Spleen (tissue), 7 donors: ENCODE results near the gene DVL2.

Source experiments
- POLR2A ChIP-seq, 3 donors: fragments of 450-650 bp; IDR thresholded peaks; one replicate each; pipeline ENCODE4 v1.5.1; 2017; ENCODE audit warnings: antibody characterized with exemption in 3 of 3, mild to moderate bottlenecking in 1 of 3
- POLR2AphosphoS5 ChIP-seq, 3 donors: sonication (generic); formaldehyde crosslinking; IDR thresholded peaks; one replicate each; pipeline ENCODE4 v1.5.1; 2017; ENCODE audit warnings: antibody characterized with exemption in 3 of 3
- TF ChIP-seq, protein P1 (sequence below), 11 experiments: fragments of 200-600 bp in 7 of 11; fragments of 450-650 bp in 4 of 11; sonication (generic) in 4 of 11; IDR thresholded peaks in 8 of 11; conservative IDR thresholded peaks in 3 of 11; 1 replicate in 7 of 11; 2 replicates in 4 of 11; pipeline versions ENCODE4 v1.4.0 to v1.8.0; 2016 to 2021; ENCODE audit warnings: antibody characterized with exemption in 11 of 11, inconsistent platforms in 4 of 11, mild to moderate bottlenecking in 1 of 11
- donor health status: DM: no; HTN: no; CAD: no; lungs with moderate emphysema.
- donor health status: DM: no; HTN: no; CAD: no.
- donor health status: DM: no; HTN: no; CAD: no.

DNA sequence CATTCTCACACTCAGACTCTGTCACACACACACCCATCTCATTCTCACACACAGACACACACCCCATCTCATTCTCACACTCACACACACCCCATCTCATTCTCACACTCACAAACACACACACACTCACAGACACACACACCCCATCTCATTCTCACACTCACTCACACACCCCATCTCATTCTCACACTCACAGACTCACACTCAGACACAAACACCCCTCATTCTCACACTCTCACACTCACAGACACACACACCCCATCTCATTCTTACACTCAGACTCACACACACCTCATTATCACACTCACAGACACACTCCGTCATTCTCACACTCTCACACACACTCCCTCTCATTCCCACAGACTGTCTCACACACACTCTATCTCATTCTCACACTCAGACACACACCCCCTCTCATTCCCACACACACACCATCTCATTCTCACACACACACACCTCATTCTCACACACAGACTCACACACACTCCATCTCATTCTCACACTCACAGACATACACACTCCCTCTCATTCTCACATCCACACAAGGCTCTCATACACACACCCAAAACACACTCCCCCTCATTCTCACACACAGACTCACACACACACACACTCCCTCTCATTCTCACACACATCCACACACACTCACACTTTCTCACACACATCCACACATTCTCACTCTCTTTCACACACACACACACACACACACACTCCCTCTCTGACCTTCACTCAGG lies 58.0 kb downstream of the DVL2 start:
- TF ChIP-seq, protein P1, sequence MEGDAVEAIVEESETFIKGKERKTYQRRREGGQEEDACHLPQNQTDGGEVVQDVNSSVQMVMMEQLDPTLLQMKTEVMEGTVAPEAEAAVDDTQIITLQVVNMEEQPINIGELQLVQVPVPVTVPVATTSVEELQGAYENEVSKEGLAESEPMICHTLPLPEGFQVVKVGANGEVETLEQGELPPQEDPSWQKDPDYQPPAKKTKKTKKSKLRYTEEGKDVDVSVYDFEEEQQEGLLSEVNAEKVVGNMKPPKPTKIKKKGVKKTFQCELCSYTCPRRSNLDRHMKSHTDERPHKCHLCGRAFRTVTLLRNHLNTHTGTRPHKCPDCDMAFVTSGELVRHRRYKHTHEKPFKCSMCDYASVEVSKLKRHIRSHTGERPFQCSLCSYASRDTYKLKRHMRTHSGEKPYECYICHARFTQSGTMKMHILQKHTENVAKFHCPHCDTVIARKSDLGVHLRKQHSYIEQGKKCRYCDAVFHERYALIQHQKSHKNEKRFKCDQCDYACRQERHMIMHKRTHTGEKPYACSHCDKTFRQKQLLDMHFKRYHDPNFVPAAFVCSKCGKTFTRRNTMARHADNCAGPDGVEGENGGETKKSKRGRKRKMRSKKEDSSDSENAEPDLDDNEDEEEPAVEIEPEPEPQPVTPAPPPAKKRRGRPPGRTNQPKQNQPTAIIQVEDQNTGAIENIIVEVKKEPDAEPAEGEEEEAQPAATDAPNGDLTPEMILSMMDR (IDR thresholded peaks at IDR 0.05 in 8 of 11, conservative IDR thresholded peaks at IDR 0.05 in 3 of 11) = no peak
- no peak for TF ChIP-seq POLR2A (IDR thresholded peaks at IDR 0.05)
- TF ChIP-seq POLR2AphosphoS5 (IDR thresholded peaks at IDR 0.05) = no peak
